Femur (tissue), 1 donor: ENCODE results near the gene PSMA4.
"Not testable (repeated sequence)": the region's sequence is repeated elsewhere in the genome, so short reads cannot be mapped to it uniquely, and the experiment has no call there.

Experiments used
- DNase-seq: peaks from one replicate; pipeline ENCODE4 v3.0.0-alpha.2; 2017

The PSMA4 gene

GRCh38 chr15:78552597-78552996, 12.4 kb downstream of the PSMA4 start:
- DNase-seq, result no peak

- DNase-seq, result not testable (repeated sequence)
Observed at GRCh38 chr15:78560201-78560600, 20.0 kb downstream of the PSMA4 start.

GRCh38 chr15:78561490-78561889, 21.2 kb downstream of the PSMA4 start:
- DNase-seq, result no peak

- DNase-seq, result no peak
Observed at GRCh38 chr15:78563092-78563491, 22.8 kb downstream of the PSMA4 start.

DNA sequence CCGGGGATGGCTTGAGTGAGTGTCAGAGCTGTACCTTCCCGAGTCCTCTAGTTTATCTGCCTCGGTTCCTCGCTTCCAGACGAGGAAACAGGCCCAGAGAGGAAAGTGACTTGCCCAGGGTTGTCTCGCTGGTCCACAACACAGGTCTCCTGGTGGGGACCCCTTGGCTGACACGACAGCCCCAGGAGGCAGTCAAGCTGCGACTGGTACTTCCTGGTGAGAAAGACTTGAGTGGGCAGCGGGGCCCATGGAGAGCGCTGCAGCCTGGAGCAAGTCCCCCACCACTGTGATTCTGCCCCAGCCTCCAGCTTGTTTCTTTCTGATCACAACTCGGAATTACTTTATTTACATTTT, 24.5 kb downstream of the PSMA4 start:
- no peak for DNase-seq

DNA sequence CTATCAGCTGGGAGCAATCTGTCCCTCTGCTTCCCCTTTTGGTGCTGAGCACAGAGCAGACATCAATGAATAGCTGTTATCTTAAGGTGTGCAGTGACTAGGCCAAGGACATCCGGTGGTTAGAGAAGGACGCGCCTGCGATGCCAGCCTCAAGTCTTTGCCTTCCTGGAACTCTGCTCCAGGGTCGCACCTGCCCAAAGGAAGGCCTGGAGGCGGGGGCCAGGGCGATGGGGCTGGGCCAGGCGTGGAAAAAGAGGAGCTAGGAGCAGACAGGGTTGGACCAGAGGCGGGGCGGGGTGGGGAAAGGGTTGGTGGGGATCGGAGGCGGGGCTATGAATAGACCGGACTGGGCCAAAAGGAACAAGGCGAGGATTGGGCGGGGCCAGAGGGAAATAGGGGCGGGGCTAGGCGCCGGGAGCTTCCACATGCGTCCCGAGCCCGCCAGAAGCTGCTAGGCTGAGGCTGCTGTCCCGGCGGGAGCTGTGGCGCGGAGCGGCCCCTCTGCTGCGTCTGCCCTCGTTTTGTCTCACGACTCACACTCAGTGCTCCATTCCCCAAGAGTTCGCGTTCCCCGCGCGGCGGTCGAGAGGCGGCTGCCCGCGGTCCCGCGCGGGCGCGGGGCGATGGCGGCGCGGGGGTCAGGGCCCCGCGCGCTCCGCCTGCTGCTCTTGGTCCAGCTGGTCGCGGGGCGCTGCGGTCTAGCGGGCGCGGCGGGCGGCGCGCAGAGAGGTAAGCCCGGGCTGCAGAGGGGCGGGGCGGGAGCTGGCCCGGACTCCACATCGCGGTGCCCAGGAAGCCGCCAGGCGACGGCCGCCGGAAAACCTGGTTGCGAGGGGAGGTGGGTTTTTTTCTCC, 25.1 kb downstream of the PSMA4 start, which contains the start of gene CHRNA5:
Gene CHRNA5 (plus strand): TSS at position 424 of the 854 bp plus-strand sequence. CDS start 200 bp downstream, at position 624.
- peak; percentile 89 for DNase-seq

DNA sequence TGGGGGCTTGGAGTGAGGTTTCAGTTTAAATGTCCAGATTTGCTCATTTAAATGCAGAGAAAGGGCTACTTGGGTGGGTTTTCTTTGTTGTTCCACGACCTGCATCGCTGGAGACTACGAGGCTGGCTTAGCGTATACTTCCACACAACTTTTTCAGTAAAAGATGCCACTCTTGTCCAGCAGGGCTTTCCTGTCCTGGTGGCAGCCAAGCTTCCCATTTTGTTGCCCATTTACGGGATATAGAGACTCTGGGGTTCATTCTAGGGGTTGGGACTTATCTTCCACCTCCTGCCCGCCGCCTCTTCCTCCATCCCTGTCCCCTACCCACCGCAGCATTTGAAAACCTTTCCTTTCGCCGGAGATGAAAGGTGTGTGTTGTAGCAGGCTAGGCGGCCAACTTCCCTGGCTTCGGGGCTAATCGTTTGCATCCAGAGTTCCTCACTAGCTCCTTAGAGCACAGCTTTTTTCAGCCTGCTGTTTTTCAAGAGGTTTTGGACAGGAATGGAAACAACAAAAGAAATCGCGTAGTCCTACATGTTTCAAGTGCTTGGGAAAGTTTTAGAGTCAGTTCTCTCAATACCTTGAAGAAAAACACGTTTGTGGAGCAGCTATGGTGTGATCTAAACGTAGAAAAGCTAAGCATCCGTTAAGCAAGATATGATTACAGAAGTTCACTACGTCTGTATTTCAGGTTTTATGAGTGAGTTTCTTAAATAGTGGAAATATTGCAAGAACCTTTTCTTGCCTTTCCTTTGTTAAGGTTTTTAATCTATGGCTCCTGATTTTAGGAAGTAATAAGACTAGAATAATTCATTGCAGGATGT, 25.9 kb downstream of the PSMA4 start:
- peak; percentile 24 for DNase-seq

- no peak for DNase-seq
Observed at GRCh38 chr15:78567531-78567930, 27.3 kb downstream of the PSMA4 start.

DNA sequence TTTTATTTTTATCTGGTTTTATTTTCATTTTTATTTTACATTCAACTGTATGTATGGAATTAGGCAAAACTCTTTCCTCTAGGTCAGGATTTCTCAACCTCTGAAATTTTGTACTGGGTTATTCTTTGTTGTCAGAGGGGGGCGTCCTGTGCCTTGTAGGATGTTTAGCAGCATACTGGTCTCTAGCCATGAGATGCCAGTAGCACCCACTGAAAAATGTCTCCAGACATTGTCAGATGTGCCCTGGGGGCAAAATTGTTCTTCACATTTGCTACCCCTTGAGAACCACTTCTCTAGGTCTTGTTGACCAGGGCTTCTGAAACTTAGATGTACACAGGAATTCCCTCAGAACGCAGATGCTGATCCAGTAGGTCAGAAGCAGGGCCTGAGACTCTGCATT, 30.5 kb downstream of the PSMA4 start:
- no peak for DNase-seq

DNA sequence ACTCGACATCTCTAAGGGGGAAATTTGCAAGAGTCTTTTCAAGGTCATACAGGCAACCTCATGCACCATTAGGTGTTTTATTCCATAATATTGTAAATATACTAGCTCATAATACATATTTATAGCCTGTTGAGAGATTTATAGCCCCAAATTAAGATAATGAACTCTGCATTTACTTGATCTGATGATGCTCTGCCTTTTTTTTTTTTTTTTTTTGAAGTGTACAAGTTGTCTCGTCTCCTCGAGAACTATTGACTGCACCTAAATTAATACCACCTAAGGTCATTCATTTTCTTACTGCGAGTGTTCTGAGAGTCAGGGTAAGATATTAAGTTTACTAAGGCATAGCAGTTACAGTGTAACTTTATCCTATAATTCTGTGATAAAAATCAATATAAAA, 31.1 kb downstream of the PSMA4 start:
- no peak for DNase-seq

- no peak for DNase-seq
Observed at GRCh38 chr15:78573416-78573815, 33.2 kb downstream of the PSMA4 start.

DNA sequence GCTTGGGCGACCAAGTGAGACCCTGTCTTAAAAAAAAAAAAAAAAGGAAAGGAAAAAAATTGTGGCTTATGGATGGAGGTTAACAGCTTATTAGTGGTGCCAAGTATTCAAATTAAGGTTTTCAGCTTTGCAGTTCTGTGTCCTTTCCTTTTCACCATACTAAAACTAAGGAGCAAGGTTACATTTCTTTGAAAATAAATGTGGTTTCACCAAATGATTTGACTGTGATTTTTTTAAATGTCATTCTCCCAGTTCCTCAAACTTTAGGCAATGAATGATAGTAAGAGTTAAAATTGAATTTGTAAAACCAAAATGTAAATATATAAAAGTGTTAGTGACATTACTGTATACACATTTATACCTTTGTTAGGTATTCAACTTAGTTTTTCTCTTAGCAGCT, 34.7 kb downstream of the PSMA4 start:
- no peak for DNase-seq

- DNase-seq, result no peak
Observed at GRCh38 chr15:78597583-78597982, 57.3 kb downstream of the PSMA4 start.

- no peak for DNase-seq
Observed at GRCh38 chr15:78598348-78598747, 58.1 kb downstream of the PSMA4 start.

DNA sequence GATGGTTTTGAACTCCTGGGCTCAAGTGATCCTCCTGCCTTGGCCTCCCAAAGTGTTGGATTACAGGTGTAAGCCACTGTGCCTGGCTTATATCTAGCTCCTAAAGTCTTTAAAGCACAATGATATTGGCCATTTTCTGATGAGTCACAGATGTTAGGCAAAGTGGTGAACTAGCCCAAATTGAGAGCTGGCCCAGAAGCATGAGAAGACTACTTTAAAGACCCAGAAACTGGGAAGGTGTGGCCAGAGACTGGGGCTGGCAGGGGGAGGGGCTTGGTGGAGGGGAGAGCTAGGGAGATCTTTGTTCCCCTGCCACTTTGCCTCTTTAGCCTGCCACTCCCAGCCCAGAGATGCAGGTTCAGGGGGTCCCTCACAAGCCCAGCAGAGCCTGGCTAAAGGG, 58.9 kb downstream of the PSMA4 start:
- DNase-seq, result no peak
